AML-193 (cell line): Measurements from ENCODE around the gene TOR2A.

ENCODE experiments used
- DNase-seq, 2 experiments: peaks; one replicate each; lab custom pipeline; 2025; lab: John Stamatoyannopoulos, UW

TOR2A gene

DNA sequence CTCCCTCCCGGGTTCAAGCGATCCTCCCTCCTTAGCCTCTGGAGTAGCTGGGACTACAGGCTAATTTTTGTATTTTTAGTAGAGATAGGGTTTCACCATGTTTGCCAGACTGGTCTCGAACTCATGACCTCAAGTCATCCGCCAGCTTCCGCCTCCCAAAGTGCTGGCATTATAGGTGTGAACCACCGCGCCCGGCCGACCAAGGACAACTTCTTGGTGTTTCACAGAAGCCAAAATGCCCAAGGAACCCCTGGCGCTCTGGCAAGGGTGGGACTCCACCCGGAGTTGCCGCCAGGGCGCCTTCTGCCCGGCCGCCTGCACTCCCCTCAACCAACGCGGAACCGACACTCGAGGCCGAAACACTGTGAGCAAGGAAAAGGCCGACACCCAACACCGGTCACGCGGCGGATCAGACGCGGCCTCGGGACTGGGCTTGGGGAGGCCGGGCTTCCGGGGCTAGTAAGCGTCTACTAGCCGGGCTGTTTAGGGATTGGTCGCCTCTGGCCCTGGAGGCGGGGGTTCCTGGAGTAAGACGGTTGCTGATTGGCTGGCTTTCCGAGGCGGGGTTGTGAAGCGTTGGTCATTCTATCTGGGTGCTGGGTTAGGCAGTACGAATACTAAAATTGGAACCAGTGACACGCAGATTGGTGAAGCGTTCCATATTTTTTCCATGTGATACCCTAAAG lies 36.0 kb downstream of the TOR2A start:
- no peak for DNase-seq

DNA sequence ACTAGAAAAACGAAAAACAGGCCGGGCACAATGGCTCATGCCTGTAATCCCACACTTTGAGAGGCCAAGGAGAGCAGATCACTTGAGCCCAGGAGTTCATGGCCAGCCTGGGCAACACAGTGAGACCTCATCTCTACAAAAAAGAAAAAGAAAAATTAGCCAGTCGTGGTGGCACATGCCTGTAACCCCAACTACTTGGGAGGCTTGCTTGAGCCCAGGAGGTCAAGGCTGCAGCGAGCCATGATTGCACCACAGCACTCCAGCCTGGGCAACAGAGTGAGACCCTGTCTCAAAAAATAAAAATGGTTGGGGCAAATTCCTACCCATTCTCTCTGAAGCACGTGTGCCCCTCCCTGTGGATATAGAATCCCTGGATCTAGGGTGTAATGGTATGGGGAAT lies 36.7 kb downstream of the TOR2A start:
- DNase-seq, result no peak

DNA sequence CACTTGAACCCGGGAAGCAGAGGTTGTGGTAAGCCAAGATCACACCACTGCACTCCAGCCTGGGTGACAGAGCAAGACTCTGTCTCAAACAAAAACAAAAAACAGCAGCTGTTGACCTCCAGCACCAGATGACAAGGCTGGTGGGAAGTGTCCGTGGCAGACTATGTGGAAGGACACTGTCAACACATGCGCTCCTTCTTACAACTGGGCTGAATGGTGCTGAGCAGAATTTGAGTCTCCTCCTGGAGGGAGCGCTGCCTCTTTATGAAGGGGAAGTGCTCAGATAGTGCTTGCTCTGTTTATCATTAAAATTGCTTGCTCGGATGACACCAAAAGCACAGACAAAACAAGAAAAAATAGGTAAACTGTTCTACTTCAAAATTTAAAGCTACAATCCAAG lies 37.5 kb downstream of the TOR2A start:
- no peak for DNase-seq

DNA sequence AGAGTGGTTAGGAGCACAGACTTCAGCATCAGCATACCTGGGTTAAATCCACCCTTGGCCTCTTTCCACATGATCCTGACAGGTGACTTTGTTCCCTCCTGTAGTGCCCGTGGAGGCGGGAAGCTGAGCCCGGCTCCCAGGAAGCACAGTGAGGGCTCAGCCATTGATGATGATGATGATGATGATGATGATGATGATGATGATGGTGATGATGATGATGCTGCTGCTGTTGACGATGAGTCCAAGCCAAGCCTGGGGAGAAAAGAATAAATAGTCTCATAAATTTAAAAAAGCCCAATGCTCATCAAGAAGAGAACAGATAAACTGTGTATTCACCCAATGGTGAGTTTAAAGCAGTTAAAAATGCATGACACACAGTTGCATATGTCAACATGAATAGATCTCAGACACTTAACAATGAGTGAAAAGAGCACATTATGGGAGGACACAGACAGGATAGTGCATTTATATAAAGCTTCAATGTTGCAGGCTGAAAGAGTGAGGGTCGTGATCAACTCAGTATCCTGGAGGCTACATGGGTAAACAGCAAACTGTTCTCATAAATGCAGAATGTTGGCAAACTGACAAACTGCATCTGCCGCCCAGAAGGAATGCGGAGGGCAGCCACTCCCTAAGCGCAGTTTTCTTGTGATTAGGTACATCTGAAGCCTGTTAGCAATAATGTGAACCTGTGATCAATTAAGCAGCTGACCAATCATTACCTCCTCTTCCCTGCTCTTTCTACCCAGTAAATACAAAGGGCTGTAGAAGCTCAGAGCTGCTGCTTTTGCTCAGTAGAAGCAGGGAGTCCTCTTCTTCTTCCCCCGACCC lies 40.0 kb downstream of the TOR2A start:
- DNase-seq, result no peak

DNA sequence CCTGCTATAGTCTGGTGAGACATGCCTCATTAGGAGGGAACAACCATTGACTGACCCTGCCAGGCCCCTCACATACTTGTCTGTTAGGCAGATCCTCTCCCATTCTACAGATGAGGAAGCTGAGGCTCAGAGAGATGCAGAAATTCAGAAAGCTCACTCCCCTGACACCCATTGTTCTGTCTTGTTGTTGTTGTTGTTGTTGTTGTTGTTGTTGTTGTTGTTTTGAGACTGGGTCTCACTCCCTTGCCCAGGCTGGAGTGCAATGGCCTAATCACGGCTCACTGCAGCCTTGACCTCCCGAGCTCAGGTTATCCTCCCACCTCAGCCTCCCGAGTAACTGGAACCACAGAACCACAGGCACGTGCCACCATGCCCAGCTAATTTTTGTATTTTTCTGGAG lies 41.4 kb downstream of the TOR2A start:
- no peak for DNase-seq

DNA sequence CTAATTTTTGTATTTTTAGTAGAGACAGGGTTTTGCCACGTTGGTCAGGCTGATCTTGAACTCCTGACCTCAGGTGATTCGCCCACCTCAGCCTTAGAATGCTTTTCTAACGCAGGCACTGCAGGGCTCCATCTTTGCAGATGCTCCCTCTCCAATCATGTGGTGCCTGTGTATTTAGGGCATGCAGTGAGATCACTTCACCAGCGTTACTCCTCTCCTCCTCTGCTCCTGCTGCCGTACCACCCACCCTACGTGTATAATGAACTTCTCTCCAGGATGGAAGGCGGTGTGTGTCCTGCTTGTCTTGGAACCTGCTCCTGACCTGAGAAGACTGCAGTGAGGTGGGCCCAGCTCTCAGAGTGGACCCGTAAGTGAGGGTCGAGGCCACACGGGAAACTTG lies 42.0 kb downstream of the TOR2A start:
- no peak for DNase-seq

DNA sequence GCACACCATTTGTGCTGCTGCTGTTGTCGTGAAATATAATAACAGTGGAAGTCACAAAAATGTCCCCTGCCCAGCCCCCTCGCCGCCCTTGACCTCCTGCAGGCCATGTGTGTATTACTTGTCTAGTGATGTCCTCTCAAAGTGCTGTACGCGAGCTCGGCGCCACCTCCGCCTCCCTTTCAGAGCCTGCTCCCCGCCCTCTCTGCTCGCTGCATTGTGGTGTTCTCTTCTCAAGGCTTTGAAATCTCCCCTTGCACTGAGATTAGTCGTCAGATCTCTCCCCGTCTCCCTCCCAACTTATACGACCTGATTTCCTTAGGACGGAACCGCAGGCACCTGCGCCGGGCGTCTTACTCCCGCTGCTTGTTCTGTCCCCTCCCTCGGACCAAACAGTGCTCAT lies 43.0 kb downstream of the TOR2A start:
- DNase-seq, result no peak

DNA sequence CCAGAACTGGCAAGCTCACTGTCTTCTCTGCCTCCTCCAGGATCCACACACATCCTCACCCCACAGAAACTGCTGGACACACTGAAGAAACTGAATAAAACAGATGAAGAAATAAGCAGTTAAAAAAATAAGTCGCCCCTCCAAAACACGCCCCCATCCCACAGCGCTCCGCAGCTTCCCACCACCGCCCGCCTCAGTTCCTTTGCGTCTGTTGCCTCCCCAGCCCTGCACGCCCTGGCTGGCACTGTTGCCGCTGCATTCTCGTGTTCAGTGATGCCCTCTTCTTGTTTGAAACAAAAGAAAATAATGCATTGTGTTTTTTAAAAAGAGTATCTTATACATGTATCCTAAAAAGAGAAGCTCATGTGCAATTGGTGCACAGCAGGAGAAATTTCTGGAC lies 44.4 kb downstream of the TOR2A start:
- no peak for DNase-seq

DNA sequence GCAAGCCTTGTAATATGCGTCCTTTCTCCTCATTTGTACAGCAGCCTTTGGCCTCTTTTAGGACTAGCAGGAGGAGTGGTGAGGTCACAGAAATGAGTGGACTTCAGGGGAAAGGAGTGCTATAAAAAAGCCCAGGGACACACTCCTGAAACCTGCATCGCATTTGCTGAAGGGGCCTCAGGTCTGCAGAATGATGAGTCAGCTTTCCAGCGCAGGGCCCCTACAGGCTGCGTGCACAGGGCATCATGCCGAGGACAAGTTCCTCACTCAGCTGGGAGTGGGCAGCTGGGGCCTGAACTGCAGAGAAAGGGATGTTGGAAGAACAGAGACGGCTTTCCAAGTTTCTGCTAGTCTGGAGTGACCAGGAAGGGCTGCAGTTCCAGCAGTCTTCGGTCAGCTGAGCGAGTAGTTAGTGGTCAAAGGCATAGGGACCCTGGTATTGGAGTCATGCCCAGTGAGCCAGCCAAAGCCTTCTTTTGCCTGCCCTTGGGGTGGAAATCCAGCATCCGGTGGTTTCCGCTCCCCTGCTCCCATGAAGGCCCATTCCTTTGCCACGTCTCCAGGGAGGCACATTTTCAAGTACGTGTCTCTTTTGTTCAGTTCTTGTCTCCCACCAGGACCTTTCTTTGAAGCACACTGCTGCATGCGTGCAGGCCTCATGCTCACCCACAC lies 45.6 kb downstream of the TOR2A start:
- no peak for DNase-seq

DNA sequence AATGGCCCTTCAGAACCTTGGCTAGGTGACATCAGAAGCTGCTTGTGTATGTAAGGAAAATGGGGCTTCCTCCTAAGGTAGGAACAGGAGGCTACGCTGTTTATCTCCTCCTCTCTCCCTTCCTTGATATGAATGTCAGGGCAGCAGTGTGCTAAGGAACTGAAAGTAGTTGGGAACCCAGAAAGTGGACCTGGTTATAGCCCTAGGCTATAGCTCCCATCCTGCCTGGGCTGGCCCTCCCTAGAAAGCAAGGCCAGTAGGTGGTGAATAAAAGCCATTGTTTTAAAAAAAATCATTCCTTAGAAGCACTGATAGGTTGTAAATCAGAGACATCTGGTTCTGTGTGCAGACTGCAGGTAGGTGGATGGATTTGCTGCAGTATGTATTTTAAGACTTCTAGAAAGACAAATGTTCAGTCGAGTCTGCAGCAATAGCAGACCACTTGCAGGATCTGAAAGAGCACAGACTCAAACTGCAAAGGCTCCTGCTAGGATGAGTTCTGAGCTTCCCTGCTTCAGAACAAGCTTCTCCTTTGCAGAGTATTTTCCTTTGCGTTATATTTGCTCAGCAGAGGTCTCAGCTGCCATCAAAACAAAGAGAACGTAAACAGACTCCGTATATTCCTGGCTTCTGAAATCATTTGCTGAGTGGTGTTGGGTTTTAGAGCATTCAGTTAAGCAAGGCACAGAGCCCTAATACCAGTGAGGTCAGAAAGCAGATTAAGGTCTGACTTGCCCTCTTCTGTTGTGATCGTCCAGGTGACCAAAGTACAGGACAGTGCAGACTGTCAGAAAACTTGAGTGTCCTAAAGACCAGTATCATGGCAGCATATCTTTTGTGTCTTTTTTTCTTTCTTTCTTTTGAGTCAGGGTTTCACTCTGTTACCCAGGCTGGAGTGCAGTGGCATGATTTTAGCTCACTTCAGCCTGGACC lies 48.4 kb downstream of the TOR2A start:
- DNase-seq, result no peak

DNA sequence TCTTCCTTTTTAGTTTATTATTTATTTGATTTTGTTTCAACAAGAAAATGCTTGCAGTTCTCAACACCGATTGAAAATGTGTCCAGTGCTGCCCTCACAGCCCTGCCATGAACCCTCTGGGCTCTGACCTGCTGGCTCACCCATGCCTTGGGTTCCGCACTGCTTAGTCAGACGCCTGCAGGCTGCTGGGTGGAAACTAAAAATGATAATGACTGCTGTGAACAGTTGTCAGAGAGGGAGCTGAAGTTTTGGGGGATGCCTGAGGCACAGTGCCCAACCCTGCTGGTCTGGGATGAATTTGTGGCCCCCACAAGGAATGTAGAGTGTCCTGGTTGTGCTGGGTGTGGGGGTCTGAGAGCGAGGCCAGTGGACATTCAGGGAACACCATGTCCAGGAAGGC lies 50.5 kb downstream of the TOR2A start:
- DNase-seq, result no peak

DNA sequence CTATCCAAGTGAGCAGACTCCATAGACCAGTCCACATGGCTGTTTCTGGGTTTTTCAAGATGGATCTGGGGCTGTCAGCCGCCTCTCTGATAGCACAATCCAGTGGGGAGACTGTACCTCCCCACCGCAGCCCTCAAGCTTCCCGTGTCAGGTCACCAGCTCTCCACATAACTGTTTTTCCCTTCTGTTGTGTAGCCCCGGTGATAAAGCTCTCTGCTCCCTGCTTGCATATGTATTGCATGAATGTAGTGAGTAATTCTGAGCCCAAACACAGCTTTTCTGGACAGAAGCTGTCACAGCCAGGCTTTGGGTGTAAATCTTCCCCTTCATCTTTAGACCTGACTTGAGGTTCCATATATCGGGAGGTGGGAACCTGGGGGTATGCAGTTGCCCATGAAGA lies 51.4 kb downstream of the TOR2A start:
- no peak for DNase-seq

DNA sequence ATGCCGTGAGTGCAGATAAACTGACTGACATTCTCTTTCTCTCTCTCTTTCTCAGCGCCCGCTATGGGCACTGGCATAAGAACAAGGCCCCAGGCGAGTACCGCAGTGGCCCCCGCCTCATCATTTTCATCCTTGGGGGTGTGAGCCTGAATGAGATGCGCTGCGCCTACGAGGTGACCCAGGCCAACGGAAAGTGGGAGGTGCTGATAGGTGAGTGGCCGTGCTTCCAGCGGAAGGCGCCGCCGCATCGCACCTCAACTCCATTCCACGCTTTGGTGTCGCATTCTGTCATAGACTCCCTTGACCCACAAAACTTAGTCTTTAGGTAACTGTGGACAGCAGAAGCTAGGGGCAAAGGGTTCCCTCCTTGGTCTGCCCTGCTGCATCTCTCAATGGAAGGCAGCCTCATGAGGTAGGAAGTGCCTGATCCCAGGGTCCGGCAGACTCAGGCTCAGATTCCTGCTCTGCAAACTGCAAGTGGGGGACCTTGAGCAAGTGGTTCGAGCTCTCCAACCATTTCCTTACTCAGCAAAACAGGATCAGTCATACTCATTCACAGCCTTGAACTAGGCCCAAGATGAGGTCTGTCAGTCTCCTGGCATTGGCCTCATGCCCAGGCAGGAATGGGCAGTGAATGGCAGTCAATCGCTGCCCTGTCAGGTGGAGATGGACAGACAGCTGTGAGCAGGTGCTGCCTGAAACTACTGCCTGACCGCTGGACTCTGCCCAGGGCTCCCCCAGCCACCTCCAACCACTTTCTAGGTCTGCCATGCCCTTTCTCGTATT lies 52.5 kb downstream of the TOR2A start:
- DNase-seq, result no peak
